ENCODE data around the gene RALB.

Gene RALB, protein sequence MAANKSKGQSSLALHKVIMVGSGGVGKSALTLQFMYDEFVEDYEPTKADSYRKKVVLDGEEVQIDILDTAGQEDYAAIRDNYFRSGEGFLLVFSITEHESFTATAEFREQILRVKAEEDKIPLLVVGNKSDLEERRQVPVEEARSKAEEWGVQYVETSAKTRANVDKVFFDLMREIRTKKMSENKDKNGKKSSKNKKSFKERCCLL

DNA sequence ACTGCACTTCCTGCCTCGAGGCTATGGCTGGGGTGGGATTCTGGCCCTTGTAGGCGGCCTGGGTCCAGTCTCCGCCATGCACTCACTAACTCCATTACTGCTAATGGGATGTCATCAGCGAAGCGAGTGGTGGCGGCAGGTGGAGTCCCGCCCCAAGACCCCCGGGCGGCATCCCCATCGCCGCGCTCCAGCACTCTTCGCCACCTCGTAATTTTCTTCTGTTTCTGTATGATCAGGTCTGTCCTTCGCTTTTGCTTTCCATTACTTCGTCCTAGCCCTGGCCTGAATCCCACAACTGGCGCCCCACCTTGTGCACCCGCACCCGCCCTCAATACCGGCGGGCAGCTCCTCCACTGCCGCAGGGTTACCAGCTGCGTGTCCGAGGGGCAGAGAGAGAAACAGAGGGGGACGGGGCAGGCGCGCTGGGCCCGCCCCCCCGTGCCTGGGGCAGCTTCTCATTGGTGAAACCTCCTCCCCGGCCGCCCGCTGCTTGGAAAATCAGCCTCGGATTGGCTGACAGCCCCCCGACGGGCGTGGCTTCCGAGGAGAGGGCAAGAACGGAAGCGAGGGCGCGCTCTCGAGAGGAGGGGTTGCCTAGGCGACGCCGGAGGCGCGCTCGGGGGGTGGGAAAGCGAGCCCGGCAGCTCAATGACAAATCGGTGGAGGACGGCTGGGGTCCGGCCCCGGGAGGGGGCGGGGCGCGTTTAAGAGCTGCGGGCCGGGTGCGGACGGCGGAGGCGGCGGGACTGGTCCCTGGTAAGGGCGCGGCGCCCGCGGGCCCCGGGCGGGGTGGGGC lies at the start of gene RALB:
Gene RALB (plus strand): TSS at position 628 of the 796 bp plus-strand sequence. CDS start 25,813 bp downstream, outside the sequence.
- FAIRE-seq = peak; percentile 83

DNA sequence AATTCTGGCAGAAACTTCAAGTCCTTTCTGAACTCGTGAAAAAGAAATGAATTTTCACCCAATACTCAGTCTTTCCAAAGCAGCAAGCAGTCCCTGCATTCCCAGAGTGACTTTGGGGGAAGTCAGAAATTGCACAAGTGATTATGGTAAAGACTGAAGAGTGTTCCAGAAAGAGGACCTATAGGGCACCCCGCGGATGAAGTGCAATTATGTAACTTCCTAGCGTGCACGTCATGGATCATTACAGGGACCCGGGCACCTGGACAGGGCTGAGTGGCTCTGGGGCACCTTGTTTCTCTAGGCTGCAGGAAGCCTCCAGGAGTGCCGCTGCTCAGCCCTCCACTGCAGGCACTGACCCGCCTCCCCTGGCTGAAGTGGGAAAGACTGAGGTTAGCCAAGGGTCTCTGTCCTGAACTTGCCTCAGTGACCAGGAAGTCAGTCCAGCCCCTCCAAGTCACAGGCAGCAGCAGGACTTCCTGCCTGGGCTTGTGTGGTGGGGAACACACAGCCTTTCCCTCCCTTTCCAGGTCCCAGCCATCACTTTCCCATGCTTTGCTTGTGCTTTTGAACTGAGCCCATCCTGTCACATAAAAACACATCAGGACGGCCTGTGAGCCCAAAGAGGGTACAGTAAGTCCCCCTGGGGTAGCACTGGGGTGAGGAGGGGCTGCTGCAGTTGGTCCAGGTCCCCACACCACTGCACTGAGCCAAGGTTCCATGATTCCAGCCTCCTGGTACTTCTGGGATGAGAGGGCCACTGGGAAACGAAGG lies 49.2 kb upstream of the RALB start:
- FAIRE-seq = no peak

More for the DNA sequence above, at the start of gene RALB:
- DNase-seq (ENCODE audit: low spot score) = peak; percentile 96

DNA sequence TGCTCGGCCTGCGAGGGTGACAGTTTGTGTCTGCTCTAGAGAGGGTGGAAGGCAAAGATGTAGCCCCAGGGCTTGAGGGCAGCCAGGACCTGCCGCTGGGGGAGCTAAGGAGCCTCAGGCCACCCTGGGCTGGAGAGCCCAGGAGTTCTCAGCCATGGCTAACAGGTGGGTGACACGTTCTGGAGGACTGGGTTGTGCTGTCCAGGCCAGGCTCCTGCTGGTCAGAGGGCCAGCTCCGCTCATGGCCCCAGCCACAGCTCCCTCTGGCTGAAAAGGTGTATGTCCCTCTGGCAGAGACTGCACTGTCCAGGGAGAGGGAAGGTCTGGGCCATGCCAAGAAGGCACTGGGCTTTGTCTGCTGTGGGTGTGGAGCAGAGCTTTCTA lies 48.6 kb upstream of the RALB start:
- DNase-seq (ENCODE audit: low spot score) (no peak), FAIRE-seq (no peak)

More for the DNA sequence above, 49.2 kb upstream of the RALB start:
- DNase-seq (ENCODE audit: low spot score) = no peak

DNA sequence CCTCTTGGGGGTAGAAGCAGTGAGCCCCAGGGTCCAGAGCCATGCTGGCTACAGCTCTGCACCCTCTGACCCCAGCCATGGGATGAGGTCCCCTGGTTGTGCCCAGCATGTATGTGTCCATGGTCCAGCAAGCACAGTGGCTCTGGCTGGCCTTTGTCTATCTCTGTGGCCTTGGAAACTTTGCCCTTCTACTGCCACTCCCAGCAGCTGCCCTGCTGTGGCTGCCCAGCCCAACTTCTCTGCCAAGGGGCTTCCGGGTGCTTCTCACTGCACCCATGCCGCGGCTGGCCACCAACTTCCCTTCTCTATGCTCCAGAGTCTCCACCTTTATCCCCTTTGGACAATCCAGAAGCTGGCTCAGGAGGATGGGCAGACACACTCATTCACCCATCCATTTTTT lies 48.2 kb upstream of the RALB start:
- no peak for DNase-seq (ENCODE audit: low spot score)
- no peak for FAIRE-seq

DNA sequence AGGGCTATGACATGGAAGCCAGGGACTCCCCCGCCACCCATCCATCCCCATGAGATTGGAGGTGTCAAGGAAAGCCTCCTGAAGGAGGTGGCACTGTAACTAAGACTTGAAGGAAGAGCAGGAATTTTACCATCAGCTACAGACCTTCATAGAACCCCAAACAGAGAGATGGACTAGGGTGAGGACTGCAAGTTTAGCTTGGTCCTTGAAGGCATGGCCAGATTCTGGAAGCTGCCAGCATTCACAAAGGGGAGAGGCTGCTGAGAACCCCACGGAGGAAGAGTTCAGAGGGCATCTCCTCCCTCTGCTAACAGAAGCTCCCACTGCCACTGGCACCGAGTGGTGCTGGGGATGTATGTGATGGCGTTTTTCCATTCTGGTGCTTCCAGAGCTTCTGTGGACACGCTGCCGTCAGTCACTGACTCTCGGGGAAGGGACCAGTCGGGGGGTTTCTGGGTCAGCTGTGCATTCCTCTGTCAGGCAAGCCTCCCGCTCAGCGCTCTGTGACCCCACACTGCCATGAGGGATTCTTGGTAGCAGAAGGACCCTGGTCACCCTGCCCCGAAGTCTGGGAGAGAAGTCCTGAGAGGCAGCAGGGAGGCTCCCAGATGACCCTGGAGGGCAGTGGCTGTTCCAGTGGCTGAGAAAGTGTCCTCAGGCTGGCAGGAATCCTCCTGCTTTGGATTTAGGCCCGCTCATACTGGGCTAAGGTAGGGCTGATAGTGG lies 47.5 kb upstream of the RALB start:
- FAIRE-seq (no peak), DNase-seq (ENCODE audit: low spot score) (no peak)

DNA sequence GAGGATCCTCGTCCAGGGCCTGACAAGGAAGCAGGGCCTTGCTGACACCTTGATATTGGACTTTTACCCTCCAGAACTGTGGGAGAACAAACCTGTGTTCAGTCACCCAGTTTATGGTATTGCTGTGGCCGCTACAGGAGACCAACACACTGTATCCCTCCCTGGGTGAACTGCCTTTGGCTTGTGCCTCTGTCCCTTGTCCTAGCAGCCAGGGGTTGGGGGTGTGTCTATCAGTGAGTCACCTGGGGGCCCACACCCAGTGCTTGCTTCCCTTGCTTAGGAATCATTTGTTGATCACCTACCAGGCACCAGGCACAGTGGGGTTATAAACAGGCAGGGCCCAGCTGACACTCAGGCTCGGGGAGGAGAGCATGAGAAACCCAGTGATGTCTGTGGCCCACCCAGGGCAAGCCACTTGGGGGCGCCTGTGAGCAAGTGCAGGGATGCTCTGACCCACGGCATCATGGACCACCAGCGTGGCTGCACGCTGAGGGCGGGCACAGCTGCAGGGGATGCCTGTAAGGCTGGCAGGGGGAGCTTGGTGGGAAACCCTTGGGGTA lies 46.5 kb upstream of the RALB start:
- no peak for FAIRE-seq
- DNase-seq (ENCODE audit: low spot score) = no peak

DNA sequence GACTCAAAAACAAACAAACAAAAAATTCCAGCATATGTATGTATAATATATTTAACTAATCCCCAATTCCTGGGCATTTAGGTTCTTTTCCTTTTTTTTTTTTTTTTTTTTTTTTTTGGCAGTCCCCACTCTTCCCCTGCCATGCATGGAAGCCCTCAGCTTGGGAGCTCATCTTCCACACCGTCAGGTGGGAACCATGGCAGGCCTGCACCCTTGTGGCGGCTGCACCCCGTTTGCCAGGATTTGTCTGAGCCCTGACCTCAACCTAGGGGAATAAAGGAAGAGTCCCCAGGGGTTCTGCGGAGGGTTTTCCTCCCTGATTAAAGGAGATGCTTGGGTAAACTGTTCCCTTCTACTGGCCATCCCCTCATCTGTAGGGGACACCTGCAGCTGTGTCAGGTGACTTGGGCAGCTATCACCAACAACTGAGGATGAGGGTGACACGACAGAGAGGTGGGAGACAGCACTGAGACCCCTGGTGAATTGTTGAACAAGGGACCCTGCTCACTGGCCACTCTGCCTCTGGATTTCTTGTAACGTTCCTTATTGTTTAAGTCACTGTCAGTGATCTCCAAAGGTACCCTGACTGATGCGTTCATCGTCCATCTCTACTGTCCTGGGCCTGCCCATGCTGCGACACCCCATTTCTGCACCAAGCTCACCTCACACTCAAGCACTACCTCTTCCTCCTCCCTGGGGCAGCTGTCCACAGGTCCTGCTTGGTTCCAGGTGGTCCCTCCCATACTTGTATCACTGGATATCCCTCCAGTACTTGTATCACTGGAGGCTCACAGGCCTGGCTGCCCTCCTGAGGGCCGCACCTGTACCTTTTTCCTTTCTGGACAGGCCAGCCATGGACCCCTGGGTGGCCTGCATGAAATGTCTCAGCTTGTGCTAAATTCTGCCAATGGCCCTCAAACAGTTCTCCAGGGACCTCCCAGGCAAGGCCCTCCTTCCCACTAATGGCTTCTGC lies 44.0 kb upstream of the RALB start:
- no peak for FAIRE-seq
- no peak for DNase-seq (ENCODE audit: low spot score)

DNA sequence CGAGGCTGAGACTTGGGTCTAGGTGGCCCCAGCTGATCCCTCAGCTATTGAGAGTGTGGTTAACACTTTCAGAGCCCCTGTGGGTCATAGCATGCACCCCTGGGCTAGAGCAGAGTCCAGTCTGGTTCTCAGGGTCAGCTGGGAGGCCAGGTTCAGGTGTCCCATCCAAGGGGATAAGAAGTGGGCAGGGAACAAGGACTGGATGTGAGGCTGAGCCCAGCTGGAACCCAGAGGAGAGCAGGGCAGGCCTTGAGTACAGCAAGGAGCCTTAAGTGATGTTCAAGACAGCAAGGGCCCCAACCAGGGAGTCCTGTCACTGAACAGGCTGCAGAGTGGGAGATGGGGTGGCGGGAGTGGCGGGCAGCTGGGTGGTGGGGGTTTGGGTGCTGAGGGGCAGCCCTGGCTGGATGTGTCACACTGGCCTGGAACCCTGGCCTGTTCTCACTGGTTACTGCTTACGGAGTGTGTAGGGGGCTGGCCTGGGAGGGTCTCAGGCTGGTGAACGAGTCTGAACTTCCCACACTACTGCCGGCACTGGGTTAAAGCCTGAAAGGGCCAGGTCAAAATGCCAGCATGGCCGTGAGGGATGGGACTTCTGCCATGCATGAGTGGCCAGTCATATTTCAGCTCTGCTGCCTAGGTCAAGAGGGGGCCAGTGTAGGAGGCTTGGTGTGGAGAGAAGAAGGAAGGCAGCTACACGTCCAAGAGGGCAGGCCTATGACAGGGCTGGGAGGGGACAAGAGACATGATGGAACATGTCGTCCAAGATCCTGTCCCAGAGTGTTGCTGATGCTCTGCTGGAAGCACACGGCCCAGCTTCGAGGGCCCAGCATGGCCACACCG lies 43.0 kb upstream of the RALB start:
- FAIRE-seq (no peak), DNase-seq (ENCODE audit: low spot score) (no peak)

DNA sequence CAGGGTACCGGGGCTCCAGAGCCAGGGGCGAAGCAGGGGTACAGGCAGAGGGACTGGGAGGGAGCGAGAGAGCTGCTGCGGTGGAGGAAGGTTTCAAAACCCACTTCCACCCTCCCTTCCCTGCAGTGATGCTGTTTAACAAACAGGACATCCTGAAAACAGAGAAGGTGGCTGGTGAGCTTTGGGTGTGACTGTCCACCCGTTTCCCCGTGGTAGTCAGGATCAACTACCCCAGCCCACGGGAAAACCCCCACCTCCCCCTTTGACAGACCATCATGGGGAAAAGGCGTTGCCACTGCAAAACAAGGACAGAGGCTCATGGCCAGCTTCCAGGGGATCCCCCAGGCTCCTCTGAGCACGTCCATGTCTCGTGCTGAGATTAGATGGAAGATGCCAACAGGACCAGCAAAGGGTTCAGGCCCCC lies 42.4 kb upstream of the RALB start:
- no peak for DNase-seq (ENCODE audit: low spot score)
- no peak for FAIRE-seq

DNA sequence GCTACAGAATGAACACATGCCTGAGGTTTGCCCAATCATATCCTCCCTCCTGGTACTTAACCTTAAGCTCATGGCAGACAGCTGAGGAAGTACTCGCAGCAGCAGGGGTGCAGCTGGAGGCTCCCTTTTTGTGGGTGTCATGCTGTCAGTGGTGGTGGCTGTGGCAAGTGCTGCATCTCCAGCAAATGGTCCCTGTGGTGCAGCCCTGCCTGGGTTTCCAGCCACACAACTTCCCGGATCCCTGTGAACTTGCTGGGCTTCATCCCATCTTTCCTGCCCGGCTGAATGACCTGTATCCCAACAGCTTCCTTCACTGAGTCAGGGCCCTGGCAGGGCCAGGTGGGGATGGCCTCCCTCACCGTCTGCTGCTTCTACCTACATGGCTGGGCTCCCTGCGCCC lies 34.5 kb upstream of the RALB start:
- DNase-seq (ENCODE audit: low spot score) (no peak), FAIRE-seq (no peak)

DNA sequence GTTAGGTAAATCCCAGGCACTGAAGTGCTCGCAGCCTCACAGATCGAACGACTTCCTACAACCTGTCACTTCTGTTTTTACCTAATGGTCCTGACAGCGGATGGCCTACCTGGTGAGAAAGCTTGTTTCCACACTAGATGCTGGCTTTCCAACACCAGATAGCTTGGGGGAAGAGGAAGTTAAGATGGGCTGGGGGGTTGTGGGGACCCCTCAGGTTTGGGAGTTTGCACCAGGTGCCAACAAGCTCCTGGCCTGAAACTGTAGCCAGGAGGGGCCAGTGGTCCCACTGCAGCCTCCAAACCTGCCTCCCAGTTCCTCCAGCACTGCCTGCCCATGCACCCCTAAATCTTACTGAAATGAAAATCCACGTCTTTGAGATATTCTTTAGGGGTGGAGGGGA lies 33.4 kb upstream of the RALB start:
- DNase-seq (ENCODE audit: low spot score) (no peak), FAIRE-seq (no peak)

DNA sequence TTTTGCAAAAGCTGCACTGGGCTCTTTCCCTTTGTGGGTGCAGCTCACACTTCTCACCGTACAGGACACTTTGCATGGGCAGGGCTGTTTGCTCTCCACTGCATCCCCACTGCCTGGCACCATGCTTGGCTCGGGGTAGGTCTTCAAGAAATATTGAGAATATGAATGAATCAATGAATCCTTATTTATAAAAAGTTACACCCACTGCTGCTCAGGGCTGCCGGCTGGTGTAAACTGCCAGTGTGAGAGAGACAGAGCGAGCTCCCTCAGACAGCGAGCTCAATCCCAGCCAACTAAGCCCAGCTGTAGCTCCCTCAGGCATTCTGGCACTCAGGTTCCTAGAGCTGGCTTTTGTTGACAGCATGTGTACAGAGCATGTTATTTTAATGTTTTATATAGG lies 32.9 kb upstream of the RALB start:
- DNase-seq (ENCODE audit: low spot score) = no peak

DNA sequence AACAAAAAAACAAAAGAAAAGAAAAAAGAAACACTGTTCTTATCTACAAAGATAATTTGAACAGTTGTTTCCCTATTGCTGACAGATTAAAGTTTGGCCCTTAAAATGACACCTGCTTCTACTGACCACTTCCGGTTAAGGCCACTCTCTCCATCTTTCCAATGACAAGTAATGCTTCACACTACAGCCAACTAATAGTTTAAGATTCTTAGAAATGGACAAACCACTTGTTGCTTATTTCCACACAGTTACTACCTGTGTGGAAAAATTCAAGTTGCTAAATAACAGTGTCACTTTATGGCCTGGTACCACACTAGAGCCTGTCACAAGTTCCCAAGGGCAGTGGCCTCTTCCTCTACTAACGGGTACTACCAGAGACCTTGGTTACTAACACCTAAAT lies 31.9 kb upstream of the RALB start:
- FAIRE-seq = no peak
- no peak for DNase-seq (ENCODE audit: low spot score)

More for the DNA sequence above, 32.9 kb upstream of the RALB start:
- no peak for FAIRE-seq

DNA sequence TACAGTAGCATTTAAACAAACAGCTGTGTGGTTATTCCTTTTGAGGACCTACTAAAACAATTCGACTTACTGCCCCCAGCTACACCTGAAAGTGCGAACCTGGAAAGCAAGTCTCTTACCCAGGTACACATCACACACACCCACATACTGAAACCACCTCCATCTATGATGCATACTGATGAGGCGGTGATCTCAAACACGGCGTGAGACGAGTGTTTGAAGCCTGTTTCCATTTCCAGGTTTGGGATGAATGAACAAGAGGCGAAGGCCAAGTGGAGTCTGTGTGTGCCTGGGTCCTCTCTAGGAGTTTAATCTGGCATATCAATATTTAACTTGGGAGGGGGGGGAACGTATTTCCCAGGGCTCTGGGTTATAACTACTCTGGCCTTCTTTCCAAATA lies 31.0 kb upstream of the RALB start:
- no peak for DNase-seq (ENCODE audit: low spot score)
- FAIRE-seq = no peak

DNA sequence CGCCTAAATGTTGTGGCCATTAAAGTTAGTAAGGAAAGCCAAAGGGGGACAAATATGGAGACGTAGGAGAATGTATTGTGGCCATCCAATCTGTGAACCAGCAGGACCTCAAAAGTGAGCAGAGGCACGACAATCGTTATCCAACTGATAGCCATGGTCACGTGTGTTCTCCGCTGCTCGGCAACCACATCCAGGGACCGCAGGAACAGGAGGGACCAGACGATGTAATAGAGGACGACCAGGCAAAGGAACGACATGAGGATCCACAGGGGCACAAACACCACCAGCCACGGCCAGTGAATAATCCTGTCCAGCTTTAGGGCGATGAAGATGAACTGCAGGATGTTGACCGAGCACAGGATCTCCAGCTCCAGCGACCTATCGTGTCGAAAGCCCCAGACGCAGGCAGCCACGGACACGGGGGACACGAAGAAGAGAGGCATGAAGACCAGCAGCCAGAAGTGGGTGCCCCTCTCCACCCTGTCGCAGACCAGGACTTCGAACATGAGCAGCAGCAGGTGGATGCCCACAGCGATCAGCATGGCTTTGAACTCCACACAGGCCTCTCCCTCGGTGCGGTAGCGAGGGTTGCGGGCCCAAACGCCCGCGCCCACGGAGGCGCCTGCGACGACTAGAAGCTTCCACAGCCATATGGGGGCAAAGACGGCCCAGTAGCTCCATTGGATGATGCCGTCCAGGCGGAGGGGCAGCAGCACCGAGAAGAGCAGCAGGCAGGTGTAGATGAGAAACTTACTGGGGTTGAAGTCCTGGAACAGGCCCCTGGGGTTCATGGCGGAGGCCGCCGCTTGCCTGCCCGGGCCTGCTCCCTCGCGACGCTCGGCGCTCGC lies 30.2 kb upstream of the RALB start:
- no peak for FAIRE-seq
- no peak for DNase-seq (ENCODE audit: low spot score)

DNA sequence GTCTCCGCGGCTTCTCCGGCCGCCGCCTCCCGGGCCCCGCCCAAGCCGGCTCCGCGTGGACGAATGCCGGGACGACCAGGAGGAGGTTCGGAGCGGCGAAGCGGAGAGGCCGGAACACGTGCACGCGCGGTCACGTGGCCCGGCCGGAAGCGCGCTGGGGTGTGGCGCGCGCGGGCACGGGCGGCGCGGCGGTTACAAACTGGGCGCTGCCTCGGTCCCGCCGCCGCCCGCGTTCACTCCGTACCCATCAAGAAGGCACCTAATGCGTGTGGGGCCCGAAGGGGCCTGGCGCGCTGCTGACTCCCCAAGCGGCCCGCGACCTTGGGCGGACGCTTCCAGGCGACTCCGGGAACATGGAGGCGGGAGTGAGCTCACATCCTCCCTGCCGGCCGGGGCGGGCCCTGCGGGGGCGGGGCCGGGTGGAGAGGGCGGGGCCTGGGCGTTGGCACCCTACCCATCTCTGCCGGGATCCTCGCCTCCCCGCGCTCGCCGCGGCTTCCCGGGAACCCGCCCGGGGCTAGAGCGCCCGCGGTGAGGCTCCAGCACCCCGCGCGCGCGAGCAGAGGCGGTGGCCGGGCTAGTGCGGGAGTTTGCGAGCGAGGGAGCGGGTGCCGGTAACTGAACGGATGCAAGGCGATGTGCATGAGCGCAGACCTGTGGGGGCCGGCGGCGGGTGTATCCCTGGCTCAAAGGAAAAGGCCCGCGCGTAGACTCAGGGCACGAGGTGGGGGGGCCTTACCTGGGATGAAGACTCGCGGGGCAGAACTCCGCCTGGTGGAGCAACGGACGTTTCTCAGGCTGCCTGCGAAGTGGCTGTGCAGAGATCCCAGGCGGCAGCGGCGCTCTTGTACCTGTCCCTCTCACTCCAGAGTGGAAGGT lies 29.4 kb upstream of the RALB start, which contains the start of gene TMEM185B:
Gene TMEM185B (minus strand): TSS at position 367 of the 879 bp plus-strand sequence. CDS start 424 bp downstream, outside the sequence.
- FAIRE-seq = no peak
- peak; percentile 75 for DNase-seq (ENCODE audit: low spot score)

DNA sequence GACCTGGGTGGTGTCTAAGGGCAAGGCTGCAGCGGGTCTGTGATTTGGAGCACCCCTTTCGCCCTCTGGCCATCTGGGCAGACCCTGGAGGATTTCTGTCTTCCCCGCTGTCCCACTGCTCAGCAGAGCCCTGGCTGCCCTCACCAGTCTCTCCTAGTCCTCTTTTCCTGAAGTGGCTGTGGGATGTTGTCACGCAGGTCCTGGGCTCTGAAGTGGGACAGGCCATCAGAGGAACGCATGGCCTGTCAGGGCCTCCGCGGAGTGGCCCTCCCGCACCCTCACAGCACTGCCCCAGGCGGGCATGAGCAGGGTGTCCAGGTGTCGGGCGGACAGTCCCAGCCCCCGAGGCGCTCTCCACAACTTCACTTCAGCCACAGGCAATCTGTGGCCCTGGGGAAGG lies 28.4 kb upstream of the RALB start:
- DNase-seq (ENCODE audit: low spot score) = no peak

More for the DNA sequence above, 28.4 kb upstream of the RALB start:
- no peak for FAIRE-seq
